Islet of Langerhans (tissue), 1 donor: Measurements from ENCODE around the gene WDR37.
"Not testable (repeated sequence)": the region's sequence is repeated elsewhere in the genome, so short reads cannot be mapped to it uniquely, and the experiment has no call there.

Experiments used
- FAIRE-seq: peaks from one replicate; lab custom pipeline; 2011; peaks lifted over from hg19 to GRCh38; lab: Jason Lieb, UNC

The WDR37 gene

DNA sequence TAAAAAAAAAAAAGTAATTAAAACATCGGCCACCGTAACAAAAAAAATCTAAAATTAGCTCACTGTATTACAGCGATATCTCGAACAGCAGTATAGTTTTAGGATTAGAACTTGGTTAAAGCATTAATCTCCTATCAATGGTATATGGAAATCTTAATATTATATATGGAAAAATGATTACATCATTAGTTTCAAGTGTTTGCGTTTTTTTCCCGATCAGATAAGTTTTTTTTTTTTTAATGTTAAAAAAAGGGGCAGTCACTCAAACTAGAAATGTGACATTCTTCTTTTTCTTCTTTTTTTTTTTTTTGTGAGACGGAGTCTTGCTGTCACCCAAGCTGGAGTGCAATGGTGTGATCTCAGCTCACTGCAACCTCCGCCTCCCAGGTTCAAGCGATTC, 14.7 kb upstream of the WDR37 start:
- FAIRE-seq: no peak

DNA sequence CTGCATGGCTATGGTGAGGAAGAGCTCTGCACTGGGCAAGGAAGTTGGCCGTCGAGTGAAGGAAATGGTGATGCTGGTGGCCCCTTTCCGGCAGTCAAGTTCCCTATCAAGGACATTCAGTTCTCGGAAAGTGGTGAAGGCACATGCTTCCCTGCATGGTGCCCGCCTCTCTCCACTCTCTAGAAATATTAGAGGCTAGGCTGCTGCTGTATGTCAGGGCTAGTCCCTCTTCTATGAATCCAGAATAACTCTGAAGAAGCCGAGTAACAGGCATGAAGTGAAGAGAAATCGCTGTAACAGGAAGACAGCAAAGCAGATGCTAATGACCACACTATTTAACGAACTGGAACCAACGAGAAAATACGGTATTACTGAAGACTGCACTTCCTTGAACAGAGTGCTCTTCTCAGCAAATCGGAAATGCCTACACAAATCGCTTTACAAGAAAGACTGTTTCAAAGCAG, 12.6 kb upstream of the WDR37 start:
- FAIRE-seq: no peak

DNA sequence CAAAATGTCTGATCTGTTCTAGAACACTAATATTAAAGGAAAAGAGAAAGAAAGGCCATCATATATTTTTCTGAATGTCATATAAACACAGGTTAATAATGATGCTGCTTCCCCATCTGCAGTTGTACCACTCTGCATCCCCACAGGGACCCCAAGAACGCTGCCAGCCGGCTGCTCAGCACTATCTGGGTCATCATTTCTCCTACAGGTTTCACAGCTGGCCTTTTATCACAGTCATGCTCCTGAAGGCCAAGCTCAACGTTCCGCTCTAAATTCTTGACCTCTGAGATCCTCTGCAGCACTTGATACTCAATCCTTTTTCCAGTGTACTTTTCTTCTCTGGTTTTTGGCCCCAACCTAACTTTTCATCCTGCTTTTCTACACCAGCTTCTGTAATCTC, 12.0 kb upstream of the WDR37 start:
- FAIRE-seq: no peak

DNA sequence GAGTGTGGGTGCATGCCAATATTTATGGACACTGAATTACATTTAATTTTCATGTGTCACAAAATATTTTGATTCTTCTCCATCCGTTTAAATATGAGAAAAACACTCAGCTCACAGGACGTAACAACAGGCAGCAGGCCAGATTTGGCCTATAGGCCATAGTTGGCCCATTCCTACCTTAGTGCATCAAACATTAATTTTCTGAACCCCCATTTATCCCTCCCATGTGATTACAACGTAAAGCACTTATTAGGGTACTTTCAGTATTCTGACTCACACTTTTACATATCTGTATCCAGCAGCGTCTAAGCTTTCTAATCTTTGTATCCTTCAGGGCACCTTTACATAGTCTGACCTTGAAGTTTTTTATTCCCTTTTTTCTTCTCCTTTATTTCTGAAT, 11.2 kb upstream of the WDR37 start:
- FAIRE-seq: no peak

DNA sequence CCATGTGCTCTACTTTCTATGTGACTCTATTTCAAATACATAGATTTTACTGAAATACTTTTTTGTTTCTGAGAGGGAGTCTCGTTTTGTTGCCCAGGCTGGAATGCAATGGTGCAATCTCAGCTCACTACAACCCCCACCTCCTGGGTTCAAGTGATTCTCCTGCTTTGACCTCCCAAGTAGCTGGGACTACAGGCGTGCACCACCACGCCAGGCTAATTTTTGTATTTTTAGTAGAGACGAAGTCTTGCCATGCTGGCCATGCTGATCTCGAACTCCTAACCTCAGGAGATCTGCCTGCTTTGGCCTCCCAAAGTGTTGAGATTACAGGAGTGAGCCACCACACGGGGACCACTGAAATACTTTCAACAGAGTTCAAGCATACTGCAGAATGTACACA, 10.8 kb upstream of the WDR37 start:
- FAIRE-seq: no peak

DNA sequence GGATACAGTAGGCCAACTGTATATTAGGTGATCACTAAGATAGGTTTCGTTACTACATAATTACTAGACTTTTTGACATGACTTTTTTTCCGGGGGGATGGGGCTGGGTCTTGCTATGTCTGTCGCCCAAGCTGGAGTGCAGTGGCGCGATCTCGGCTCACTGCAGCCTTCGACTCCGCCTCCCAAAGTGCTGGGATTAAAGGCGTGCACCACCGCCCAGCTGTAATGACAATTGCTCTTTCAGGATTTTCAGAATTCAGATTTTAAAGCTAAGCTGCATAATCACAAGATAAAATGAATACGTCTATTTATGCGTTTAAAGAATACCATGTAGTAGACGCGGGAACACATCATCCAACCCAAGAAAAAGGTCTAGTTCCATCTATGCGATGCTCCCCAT, 8.2 kb upstream of the WDR37 start:
- no peak for FAIRE-seq

DNA sequence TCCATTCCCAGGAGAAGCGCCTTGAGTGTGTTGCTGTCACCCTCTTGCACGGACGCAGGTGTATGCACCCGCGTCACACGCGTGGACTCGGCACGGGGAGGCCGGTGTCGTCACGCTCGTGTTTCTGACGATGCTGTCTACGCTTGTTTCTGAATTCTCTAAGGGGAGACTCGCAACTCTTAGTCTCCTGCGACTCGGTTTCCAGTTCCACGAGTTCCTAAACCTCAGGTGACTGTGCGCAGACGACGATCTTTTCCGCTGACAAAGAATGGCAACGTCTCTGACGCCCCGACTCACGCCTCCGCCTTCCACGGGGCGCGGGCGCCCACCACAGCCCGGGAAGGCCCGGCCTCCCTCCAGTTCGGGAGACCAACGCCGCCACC, 7.8 kb upstream of the WDR37 start:
- no peak for FAIRE-seq

DNA sequence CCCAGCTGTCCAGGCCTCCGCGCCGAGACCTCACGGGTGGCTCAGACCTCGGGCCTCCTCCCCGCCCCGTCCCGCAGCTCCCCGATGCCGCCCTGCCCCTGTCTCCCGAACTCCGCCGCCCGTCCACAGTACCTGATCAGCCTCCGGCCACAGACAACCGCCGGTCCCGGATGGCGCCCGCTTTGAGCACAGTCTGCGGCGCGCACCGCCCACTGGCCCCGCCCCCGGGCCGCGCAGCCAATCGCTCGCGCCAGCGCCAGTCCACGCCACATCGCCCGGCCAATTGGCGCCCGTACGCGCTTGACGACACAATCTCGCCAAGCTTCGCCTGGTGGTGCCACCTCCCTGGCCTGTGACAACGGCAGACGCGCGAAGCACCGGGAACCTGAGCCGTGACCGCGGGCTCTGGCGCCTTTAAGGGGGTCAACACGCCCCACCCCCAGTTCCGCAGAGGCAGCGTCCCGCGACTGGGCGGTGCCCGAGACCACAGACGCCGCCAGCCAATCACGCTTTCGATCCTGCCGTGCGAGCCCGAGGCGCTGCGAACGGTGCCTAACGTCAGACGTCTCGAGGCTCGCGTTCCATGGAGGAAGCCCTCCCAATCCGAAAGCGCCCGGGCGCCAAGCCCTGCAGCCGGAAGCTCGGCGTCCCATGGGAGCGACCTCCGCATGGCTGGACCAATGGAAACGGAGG, 7.3 kb upstream of the WDR37 start, which contains the start of gene IDI1:
Gene IDI1 (minus strand): TSS at position 388 of the 693 bp plus-strand sequence. CDS start 116 bp downstream, at position 272.
- no peak for FAIRE-seq

DNA sequence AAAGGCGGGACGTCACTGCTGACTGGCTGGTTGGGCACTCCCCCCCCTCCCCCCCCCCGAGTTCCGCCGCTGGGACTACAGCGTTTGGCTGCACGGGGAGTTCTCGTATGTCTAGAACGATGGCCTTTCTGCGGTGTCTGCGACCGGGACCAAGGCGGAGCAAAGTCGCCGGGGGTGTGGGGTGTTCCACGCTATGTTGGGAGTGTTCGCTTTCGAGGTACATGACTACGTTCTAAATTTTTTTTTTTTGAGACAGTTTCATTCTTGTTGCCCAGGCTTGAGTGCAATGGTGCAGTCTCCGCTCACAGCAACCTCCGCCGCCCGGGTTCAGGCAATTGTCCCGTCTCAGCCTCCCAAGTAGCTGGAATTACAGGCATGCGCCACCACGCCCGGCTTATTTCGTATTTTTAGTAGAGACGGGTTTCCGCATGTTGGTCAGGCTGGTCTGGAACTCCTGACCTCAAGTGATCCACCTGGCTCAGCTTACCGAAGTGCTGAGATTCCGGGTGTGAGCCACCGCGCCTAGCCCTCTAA, 6.7 kb upstream of the WDR37 start:
- no peak for FAIRE-seq

DNA sequence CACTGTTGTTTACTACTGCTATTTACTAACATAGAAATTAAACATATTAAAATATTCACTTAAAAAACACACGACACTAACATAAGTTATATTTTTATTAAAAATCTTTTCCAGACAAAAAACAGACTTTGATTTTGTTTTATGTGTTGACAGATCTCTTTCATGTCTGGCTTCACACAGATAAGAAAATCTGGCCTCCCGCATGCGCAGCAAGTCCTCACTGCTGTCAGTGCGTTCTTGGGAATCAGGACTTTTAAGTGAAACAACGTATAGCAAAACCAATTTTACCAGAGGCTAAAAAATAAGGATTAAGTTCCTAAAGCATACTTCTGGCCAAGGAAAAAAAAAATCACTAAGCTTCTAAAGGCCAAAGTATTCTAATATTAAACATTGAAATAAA, 6.0 kb upstream of the WDR37 start:
- FAIRE-seq: no peak

DNA sequence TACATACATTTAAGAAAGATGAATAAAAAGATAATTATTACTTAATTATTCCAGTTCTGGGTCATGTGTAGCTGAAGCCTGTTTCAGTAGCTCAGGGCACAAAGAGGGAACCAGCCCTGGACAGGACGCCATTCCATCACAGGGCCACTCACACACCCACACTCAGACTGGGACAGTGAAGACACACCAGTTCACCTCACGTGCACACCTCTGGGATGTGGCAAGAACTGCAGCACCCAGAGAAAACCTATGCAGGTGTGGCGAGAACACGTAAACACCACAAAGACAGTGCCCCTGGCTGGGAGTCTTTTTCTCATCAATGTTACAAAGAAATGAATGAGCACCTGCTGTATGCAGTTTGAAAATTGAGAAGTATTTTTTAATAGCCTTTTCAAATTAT, 5.6 kb upstream of the WDR37 start:
- FAIRE-seq: no peak

DNA sequence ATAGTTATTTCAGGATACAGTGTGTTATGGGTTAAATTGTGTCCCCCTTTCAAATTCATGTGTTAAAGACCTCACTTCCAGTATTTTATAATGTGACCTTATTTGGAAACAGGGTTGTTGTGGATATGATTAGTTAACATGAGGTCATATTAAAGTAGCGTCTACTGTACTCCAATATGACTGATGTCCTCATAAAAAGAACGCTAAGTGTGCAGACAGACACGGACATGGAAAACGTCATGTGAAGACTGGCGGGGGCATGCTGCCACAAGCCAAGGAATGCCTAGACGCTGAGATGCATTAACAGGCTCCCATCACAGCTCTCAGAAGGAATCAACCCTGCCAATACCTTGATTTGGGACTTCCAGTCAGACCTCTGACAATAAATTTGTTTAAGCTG, 1.5 kb upstream of the WDR37 start:
- no peak for FAIRE-seq

DNA sequence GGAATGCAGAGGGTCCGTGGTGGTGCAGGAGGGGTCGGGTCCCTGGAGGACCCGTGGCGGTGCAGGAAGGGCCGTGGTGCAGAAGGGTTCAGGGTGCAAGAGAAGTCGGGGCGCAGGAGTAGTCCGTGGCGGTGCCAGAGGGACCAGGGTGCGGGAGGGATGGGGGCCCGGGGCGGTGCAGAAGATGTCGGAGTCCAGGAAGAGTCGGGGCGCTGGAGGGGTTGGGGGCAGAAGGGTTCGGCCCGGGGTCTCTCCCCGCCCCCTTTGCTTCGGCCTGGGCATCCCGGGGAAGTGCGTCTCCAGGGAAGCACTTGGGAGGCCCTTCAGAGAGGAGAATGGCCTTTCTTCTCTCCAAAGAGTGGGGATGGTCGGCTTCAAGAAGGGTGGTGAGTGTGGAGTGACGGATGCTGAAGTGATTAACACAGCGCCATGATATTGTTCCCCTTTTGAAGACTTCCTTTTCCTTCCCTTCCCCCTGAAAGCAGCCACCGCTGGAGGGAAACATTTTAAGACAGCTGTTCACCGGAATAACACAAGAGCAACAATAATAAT, 997 bp downstream of the WDR37 start:
- no peak for FAIRE-seq

DNA sequence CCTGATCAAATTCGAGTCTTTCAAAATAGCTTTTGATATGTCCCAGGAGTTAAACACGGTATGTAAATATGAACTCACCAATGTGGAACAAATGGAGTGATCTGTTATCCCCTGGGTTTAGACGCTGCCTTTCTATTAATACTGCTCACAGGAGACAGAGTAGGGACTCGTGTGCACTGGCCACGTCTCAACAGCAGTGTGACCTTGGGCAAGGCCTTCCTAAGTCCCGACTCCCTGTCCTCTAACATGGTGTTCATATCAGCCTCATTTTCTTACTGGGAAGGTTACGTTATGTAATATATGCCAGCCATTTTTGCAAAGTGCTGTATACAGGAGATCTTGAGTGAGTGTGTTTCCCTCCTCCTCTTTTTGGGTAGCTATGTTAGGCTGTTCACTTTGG, 1.8 kb downstream of the WDR37 start:
- no peak for FAIRE-seq

DNA sequence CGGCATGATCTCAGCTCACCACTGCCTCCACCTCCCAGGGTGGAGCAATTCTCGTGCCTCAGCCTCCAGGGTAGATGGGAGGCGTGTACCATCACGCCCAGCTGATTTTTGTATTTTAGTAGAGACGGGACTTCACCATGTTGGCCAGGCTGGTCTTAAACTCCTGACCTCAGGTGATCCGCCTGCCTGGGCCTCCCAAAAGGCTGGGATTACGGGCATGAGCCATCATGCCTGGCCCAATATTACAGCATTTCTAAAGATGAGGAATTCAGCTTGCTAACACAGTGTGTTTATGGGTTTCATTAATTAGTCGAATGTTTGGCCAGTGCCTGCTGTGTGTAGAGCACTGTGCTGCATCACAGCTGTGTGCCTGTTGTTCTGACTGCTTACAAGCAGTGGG, 3.7 kb downstream of the WDR37 start:
- FAIRE-seq: no peak

DNA sequence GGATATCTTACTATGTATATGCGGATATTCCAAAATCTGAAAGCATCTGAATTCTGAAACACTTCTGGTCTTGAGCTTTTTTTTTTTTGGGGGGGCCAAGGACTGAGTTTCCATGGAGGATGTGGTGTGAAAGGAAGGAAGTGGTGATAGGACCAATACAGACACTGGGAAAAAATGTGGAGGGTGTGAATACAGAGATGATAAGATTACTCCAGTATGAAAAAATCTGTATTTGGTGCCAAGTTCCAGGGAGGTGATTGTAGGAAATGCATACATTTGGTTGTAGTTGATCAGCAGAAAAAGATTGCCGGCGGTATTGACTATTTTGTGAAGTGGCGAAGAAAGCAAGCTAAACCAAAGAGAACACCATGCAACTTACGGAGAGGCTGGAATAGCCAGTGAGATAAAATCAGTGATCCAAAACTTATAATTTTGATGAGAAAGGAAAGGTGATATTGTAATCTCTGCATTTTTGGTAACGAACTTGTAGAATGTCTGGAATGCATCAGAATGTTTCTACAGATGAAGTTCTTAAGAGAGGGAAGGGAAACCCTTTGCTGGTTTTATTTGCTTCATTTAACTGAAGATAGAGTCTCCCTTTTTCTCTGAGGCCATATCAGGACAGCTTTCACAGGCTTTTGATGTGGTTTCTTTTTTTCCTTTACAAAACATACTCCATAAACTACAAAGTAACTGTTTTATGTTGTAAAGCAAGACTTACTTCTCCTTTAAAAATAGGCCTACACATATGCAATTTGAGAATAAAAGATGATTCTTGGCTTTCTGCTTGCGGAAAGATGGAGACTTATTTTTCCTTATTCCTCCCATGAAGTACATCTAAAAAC, 6.0 kb downstream of the WDR37 start:
- FAIRE-seq: no peak

DNA sequence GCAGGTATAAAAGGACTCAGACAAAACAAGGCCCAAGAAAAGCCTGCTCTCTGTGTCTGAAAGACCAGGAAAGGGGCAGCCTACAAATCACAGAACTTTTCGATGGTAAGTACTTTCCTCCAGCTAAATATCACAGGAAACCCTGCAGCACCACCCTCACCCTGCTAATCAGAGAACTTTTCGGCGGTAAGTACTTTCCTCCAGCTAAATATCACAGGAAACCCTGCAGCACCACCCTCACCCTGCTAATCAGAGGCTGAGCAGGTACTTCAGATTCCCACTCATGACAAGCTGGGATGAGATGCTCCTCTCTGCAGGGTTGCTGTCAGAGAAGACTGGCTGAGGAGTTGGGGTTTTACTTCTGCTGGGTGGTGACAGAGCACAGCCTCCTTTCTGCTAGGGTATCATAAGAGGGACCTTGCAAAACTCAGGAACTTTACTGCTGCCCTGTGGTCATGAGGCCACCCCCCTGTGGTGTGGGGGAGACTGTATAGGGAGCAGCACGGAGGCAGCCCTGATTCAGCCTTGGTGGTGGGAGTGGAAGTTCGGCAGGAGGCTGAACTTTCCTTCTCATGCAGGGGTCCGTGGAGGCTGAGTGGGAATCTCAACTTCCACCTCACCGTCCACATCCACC, 7.2 kb downstream of the WDR37 start:
- FAIRE-seq: no peak

DNA sequence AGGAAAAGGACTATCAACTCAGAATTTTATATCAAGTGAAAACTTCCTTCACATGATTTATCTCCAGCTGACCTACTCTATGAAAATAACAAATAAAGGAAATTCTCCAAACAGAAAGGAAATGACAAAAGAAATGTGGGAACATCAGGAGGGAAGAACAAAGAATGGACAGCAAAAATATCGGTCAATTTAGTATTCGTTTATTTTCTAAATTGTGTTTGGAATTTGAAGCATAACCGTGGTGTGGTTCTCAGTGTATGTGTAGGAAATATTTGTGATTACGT, 8.7 kb downstream of the WDR37 start:
- FAIRE-seq: no peak

DNA sequence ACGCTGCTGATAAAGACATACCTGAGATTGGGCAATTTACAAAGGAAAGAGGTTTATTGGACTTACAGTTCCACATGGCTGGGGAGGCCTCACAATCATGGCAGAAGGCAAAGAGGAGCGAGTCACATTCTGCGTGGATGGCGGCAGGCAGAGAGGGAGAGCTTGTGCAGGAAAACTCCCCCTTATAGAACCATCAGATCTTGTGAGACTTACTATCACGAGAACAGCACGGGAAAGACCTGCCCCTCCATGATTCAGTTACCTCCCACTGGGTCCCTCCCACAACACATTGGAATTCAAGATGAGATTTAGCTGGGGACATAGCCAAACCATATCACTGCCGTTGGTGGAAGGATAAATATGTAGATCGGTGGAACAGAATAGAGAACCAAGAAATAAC, 10.5 kb downstream of the WDR37 start:
- FAIRE-seq: not testable (repeated sequence)

DNA sequence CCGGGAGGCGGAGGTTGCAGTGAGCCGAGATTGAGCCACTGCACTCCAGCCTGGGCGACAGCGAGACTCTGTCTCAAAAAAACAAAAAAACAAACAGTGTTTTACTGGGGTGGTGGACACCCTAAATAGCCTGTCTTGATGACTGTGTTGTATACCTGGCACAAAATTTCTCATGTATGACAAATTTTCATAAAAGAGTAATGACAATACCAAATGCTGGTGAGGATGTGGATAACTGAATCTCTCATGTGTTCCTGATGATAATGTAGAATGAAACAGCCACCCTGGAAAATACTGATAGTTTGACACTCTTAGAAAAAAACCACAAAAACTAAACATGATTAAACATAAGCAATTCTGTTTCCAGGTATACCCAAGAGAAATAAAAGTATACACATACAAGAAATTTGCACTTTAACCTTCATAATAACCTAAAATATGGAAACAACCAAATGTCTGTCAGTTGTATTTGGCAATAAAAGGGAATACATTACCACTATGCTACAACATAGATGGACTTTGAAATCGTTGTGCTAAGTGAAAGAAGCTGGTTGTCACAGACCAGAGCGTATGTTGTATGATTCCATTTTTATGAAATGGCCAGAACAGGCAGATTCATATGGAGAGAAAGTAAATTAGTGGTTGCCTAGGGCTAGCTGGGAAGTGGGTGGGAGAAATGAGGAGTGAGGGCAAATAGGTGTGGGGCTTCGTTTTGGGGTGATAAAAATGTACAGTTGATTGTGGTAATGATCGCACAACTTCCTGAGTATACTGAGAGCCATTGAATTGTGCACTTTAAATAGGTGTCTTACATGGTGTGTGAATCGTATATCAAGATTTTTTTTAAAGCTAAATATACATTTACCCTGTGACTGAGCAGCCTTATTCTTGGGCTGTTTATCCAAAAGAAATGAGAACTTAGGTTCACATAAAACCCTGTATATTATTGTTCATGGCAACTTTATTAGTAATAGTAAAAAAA, 12.5 kb downstream of the WDR37 start:
- FAIRE-seq: no peak

DNA sequence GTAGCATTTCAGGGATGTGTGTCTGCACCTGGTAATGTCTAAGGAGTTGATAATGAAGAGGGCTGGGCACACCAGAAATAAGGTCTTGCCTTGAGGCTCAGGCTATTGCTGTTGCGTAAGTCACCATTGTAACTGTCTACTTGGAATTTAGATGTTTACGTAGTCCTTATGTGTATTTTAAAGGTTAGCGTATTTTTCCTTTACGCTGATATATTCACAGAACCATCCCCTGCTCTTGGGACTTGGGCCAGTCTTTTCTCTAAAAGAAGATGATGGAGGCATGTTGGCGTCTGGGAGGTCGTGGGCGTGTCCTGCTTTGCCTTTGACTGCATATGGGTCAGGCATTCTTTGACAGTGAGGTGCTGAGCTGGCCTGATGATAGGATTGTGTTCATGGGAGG, 14.7 kb downstream of the WDR37 start:
- FAIRE-seq: no peak
